Pancreas (tissue), 10 donors: ENCODE data around the gene CASZ1. TPM values are rescaled to one million over a fixed set of nuclear protein-coding genes. Genes with fewer than 3 reads are reported as not detected.

Source experiments
- ATAC-seq, 4 donors: fragments of 200-7000 bp; cut with Tn5 transposase; one replicate each; pipeline versions ENCODE4 v1.8.0 to v1.9.1; 2020; ENCODE audit warnings: mild to moderate bottlenecking in 4 of 4, moderate library complexity in 4 of 4
- DNase-seq, 6 donors: peaks; one replicate each; pipeline ENCODE4 v3.0.0-alpha.2; 2020
- FAIRE-seq: peaks from 2 replicates; lab custom pipeline; 2012; peaks lifted over from hg19 to GRCh38; lab: Jason Lieb, UNC
- H3K27ac ChIP-seq, 4 donors: fragments of 200-600 bp; sonication (generic); 1 replicate in 3 of 4; 2 replicates in 1 of 4; pipeline versions ENCODE4 v1.5.0 to v1.8.0; 2020
- H3K27me3 ChIP-seq, 4 donors: fragments of 200-600 bp; one replicate each; pipeline ENCODE4 v1.8.0; 2021
- H3K36me3 ChIP-seq, 3 donors: fragments of 200-600 bp; sonication (generic) in 1 of 3; one replicate each; pipeline versions ENCODE4 v1.5.0 to v1.8.0; 2020 to 2021
- H3K4me1 ChIP-seq, 3 donors: fragments of 200-600 bp; one replicate each; pipeline ENCODE4 v1.8.0; 2021
- H3K4me3 ChIP-seq, 4 donors: fragments of 200-600 bp; sonication (generic) in 2 of 4; one replicate each; pipeline versions ENCODE4 v1.5.0 to v1.8.0; 2020 to 2021
- H3K9me3 ChIP-seq, 4 donors: fragments of 200-600 bp; one replicate each; pipeline ENCODE4 v1.8.0; 2021
- CTCF ChIP-seq, 4 donors: fragments of 200-600 bp; sonication (generic) in 3 of 4; IDR thresholded peaks; one replicate each; pipeline versions ENCODE4 v1.5.0 to v1.8.0; 2021; ENCODE audit warnings: antibody characterized with exemption in 4 of 4
- WGBS, 2 donors: extraction: QIAGEN DNeasy Blood & Tissue Kit; methylation state at CpG; one replicate each; pipeline ENCODE4 v1.1.7; 2013; 5-methylcytosine and 5-hydroxymethylcytosine counted together
- intact Hi-C, 3 donors: fragments of 100-400 bp; cut with DNase I; formaldehyde crosslinking; loops; one replicate each; pipeline versions ENCODE4 v1.11.1 to v1.14.2; 2022
- polyA plus RNA-seq, 2 donors: library from polyadenylated mRNA; stranded (reverse); fragments of 200-250 nt; gene quantifications; one replicate each; pipeline ENCODE4 v1.2.3, GENCODE V29; 2013
- total RNA-seq, 6 donors: library from RNA; stranded (reverse); fragmentation: NEBNext Ultra II Directional in 4 of 6; extraction: Animal tissue kit (Norgen Biotek cat#: 25700) in 4 of 6; gene quantifications; one replicate each; pipeline versions ENCODE4 v1.2.1 to v1.2.4, GENCODE V29; 2021 to 2023
- donor health status: healthy with polysubstance abuse.
- donor health status: DM: no; HTN: no; CAD: no; lungs with moderate emphysema.
- donor health status: DM: no; HTN: no; CAD: no.
- donor health status: control.
- donor health status: control.
- donor health status: Bipolar disorder and iron deficiency.
- donor health status: DM: yes; HTN: yes; CAD: no.
- donor health status: DM: no; HTN: no; CAD: no.
- donor health status: DM: no; HTN: no; CAD: no.
- donor health status: DM: yes; HTN: yes; CAD: no.

Gene CASZ1
- total and polyA plus RNA-seq, 8 donors = 6.7 to 18.9 (median 13.8) TPM

GRCh38 chr1:10624256-10625050, 172.0 kb downstream of the CASZ1 start:
- Histone ChIP-seq H3K4me3 (no peak overlapping the region), H3K27ac (no peak overlapping the region), H3K36me3 (no peaks in the 10 kb centered on the region), H3K9me3 (no peaks in the 10 kb centered on the region), H3K4me1 (peaks cover 0 to 3% (median 0%) of the 10 kb centered on the region in 3 donors), H3K27me3 (no peaks in the 10 kb centered on the region)
- ATAC-seq (peak in 1 of 4 donors; percentile 14), FAIRE-seq (no peak), DNase-seq (peak in 2 of 6 donors; percentile 52)
- intact Hi-C loops = no loop called here
- 93 to 95% methylated on average over 26 of the region's 26 CpGs for WGBS, 2 donors
- TF ChIP-seq CTCF (IDR thresholded peaks at IDR 0.05) = no peak

GRCh38 chr1:10623686-10624145, 172.7 kb downstream of the CASZ1 start:
- Histone ChIP-seq H3K27ac (no peak overlapping the region), H3K27me3 (no peaks in the 10 kb centered on the region), H3K4me3 (no peak overlapping the region), H3K36me3 (no peaks in the 10 kb centered on the region), H3K4me1 (no peaks in the 10 kb centered on the region), H3K9me3 (no peaks in the 10 kb centered on the region)
- DNase-seq (peak in 1 of 6 donors; percentile 38), ATAC-seq (no peak), FAIRE-seq (no peak)
- intact Hi-C loops = no loop called here
- 92 to 94% methylated on average over 12 of the region's 12 CpGs for WGBS, 2 donors
- no peak for TF ChIP-seq CTCF (IDR thresholded peaks at IDR 0.05)

- WGBS, 2 donors = 95 to 96% methylated on average over 24 of the region's 24 CpGs
- FAIRE-seq (no peak), ATAC-seq (no peak), DNase-seq (peak in 1 of 6 donors; percentile 18)
- Histone ChIP-seq H3K9me3 (no peaks in the 10 kb centered on the region), H3K36me3 (no peaks in the 10 kb centered on the region), H3K27ac (no peak overlapping the region), H3K4me1 (no peaks in the 10 kb centered on the region), H3K27me3 (no peaks in the 10 kb centered on the region), H3K4me3 (no peak overlapping the region)
- no peak for TF ChIP-seq CTCF (IDR thresholded peaks at IDR 0.05)
- intact Hi-C loops = no loop called here
Observed at GRCh38 chr1:10622910-10623685, 173.3 kb downstream of the CASZ1 start.

- Histone ChIP-seq H3K27me3 (no peaks in the 10 kb centered on the region), H3K36me3 (no peaks in the 10 kb centered on the region), H3K4me1 (no peaks in the 10 kb centered on the region), H3K9me3 (no peaks in the 10 kb centered on the region), H3K27ac (no peak overlapping the region), H3K4me3 (no peak overlapping the region)
- ATAC-seq (no peak), FAIRE-seq (no peak), DNase-seq (peak in 2 of 6 donors; percentile 39 to 45)
- 89 to 91% methylated on average over 9 of the region's 9 CpGs for WGBS, 2 donors
- intact Hi-C loops = no loop called here
- no peak for TF ChIP-seq CTCF (IDR thresholded peaks at IDR 0.05)
Observed at GRCh38 chr1:10621906-10622305, 174.5 kb downstream of the CASZ1 start.
